A549 (cell line): ENCODE measurements around the gene ABTB1.

Experiments used
- ESRRA ChIP-seq: fragments of 150-350 bp; IDR thresholded peaks from 2 replicates; pipeline ENCODE4 v1.6.1; 2014; ENCODE audit warnings: mild to moderate bottlenecking, low read length, borderline replicate concordance
- HDAC2 ChIP-seq: fragments of 200-600 bp; sonication (generic); IDR thresholded peaks from 2 replicates; pipeline ENCODE4 v1.6.1; 2016
- JUNB ChIP-seq: fragments of >200 bp; sonication (Bioruptor Twin); formaldehyde crosslinking; IDR thresholded peaks from 2 replicates; pipeline ENCODE4 v1.6.1; 2016
- MAX ChIP-seq: IDR thresholded peaks from 2 replicates; pipeline ENCODE4 v1.6.1; 2012
- MAZ ChIP-seq: fragments of 150-350 bp; IDR thresholded peaks from 2 replicates; pipeline ENCODE4 v1.6.1; 2014; ENCODE audit warnings: antibody characterized with exemption, low read depth, low read length, borderline replicate concordance
- SMC3 ChIP-seq: fragments of >200 bp; sonication (Bioruptor Twin); formaldehyde crosslinking; IDR thresholded peaks from 3 replicates; pipeline ENCODE4 v1.6.1; 2018; ENCODE audit warnings: inconsistent platforms
- TF ChIP-seq, protein P1 (sequence below): fragments of >200 bp; sonication (Bioruptor Twin); formaldehyde crosslinking; IDR thresholded peaks from 3 replicates; pipeline ENCODE4 v1.5.1; 2016

- TF ChIP-seq ESRRA (no peak), HDAC2 (no peak), MAX (no peak), MAZ (no peak), SMC3 (no peak), JUNB (no peak)
- TF ChIP-seq, protein P1, sequence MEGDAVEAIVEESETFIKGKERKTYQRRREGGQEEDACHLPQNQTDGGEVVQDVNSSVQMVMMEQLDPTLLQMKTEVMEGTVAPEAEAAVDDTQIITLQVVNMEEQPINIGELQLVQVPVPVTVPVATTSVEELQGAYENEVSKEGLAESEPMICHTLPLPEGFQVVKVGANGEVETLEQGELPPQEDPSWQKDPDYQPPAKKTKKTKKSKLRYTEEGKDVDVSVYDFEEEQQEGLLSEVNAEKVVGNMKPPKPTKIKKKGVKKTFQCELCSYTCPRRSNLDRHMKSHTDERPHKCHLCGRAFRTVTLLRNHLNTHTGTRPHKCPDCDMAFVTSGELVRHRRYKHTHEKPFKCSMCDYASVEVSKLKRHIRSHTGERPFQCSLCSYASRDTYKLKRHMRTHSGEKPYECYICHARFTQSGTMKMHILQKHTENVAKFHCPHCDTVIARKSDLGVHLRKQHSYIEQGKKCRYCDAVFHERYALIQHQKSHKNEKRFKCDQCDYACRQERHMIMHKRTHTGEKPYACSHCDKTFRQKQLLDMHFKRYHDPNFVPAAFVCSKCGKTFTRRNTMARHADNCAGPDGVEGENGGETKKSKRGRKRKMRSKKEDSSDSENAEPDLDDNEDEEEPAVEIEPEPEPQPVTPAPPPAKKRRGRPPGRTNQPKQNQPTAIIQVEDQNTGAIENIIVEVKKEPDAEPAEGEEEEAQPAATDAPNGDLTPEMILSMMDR: no peak
Measured at GRCh38 chr3:127639173-127640041, 33.3 kb upstream of the ABTB1 start.
